NCI-H82 treated with DMSO at 0.1 percent for 48 hours (cell line): ENCODE measurements around the gene ANO7.

Experiments used
- DNase-seq: peaks from one replicate; lab custom pipeline; 2025; ENCODE audit not compliant: unreplicated experiment; lab: John Stamatoyannopoulos, UW

The ANO7 gene

DNA sequence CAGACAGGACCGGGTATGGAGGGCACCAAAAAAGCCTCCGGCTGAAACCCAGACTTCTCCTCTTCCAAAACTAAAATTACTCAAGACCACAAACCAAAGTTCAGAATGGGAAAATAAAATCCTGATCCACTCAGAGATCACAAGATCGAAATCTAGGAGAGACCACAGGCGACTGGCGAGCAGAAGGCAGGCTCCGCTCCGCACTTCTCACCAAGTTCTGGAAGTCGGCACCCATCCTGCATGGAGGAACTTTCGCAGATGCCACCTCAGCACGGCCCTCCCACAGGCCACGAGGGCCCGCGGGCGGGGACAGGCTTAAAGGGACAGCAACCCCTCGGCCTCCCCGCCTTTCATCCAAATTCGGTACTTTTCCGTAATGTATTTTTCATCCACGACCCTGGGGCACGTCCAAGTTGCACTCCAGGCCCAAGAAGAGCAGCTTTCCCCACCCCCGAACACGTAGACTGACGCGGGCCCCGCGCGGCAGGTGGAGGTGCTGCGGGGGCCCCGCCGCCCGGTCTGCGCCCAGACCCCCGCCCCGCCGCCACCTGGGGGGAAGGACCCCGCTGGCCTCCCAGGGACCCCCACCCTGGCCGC is 83.3 kb downstream of the ANO7 start:
- no peak for DNase-seq

DNA sequence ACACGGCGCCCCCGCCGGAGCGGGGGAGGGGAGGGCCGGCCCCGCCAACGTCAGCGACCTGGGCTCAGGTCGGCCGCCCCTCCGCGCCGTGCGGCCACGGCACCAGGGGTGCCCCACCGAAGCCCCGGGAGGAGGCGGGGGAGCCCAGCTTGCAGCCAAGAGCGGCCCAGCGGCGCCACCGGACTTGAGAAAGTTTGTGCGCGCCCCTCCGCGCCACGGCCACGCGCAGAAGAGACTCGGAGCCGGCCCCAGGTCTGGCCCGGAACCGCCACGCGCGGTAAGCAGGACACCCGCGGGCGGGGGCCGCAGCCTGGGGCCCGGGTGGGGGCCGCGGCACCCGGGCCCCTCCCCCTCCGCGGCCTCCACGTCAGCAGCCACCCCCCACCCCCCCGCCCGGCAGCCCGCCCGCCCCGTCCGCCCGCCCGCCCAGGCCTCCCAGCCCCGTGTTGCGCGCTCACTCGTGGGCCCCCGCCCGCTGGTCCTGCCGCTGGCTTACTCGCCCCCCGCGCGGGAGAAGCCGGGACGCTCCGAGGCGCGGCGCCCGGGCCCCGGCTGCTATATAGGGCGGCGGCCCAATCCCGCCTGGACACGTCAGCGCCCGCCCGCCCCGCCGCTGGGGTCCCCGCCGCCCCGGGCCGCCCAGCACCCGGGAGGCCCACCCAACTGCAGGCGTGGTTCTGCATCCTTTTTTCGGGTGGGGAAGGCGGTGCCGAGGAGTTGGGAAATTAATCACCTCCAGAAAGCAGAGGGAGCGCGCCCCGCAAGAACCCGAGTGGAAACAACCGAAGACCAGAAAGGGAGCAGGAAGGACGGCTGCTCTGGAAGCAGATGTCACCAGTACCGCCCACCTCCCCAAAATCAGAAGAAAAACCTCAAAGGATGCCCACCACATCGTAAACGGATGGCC is 84.1 kb downstream of the ANO7 start:
- no peak for DNase-seq

DNA sequence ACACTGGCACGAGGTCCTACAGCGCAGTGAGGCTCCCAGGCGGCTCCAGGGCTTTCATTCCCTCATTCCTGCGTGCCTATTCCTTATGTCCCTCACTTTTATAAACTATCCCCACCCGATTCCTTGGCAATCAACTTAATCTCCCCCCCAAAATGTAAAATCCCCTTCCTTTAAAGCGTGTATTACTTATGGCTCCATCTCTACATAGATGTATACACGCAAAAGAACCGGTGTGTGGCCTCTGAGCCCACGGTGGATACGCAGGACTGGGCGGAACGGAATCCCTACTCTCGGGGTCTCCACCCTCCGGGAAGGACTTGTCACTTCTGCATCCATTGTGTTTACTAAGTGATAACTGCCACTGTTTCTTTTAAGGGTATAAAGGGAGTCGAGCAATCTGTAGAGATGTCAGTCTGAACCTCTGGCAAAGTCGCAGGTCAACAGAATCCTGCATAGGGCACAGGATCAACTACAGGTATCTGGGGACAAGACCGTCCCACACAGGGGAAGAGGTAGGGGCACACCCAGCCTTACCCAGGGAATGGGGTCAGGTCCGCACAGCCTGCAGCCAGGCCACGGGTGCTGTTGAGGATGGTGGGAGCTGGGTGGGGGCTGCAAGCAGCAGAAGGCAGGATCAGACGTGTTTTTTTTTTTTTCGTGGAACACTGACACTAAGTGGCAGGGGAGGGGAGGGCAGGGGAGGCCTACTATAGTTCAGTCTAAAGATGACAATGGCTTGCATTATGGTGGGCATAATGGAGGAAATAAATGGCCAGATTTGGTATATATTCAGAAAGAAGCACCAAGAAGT is 84.9 kb downstream of the ANO7 start:
- no peak for DNase-seq

DNA sequence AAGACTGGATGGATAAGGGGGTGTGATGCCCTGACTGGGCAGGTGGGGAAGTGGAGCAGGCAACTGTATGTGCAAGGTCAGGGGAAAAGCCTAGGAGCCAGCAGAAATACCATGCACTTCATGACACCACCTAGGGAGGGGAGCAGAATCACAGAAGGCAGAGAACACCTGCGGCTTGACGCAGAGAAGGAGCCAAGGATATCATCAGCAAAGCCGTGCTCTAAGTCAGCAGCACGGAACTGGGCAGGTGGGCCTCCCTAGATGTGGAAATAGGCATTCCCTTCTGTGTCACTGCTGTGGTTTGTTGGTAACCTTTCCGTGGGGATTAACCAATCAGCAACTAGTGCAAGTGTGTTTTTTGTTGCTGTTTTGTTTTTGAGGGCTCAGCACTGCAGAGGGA is 85.7 kb downstream of the ANO7 start:
- DNase-seq = no peak
